GM23338 (cell line): Measurements from ENCODE around the gene CASQ1. TPM values are rescaled to one million over a fixed set of nuclear protein-coding genes. Genes with fewer than 3 reads are reported as not detected.

ENCODE experiments used
- ATAC-seq: fragments of 200-7000 bp; cut with Tn5 transposase; 3 replicates; pipeline ENCODE4 v1.9.1; 2020
- DNase-seq: peaks from one replicate; pipeline ENCODE4 v3.0.0-alpha.2; 2015; ENCODE audit warnings: low spot score
- H2AFZ ChIP-seq: fragments of 200-600 bp; sonication (generic); 2 replicates; pipeline ENCODE4 v1.8.0; 2016; ENCODE audit warnings: antibody characterized with exemption, mild to moderate bottlenecking, moderate library complexity
- H3F3A ChIP-seq: fragments of 200-600 bp; sonication (generic); replicated peaks from 2 replicates; pipeline ENCODE4 v1.8.0; 2017; ENCODE audit warnings: antibody characterized with exemption, mixed run types, low read depth
- H3K27ac ChIP-seq: fragments of 200-600 bp; sonication (generic); 2 replicates; pipeline ENCODE4 v1.6.1; 2016; ENCODE audit warnings: low read depth
- H3K27me3 ChIP-seq: fragments of 200-600 bp; sonication (generic); 2 replicates; pipeline ENCODE4 v1.8.0; 2016; ENCODE audit warnings: mild to moderate bottlenecking, mixed run types, moderate library complexity; ENCODE audit not compliant: insufficient read depth
- H3K36me3 ChIP-seq: fragments of 200-600 bp; sonication (generic); 2 replicates; pipeline ENCODE4 v1.8.0; 2016; ENCODE audit warnings: mild to moderate bottlenecking; ENCODE audit not compliant: insufficient read depth
- H3K4me1 ChIP-seq: fragments of 200-600 bp; sonication (generic); 2 replicates; pipeline ENCODE4 v1.8.0; 2016; ENCODE audit warnings: mild to moderate bottlenecking, moderate library complexity; ENCODE audit not compliant: insufficient read depth
- H3K4me2 ChIP-seq: fragments of 200-600 bp; sonication (generic); 2 replicates; pipeline ENCODE4 v1.7.1; 2017; ENCODE audit warnings: mixed run types
- H3K4me3 ChIP-seq: fragments of 200-600 bp; sonication (generic); 2 replicates; pipeline ENCODE4 v1.6.1; 2016; ENCODE audit warnings: mixed run types
- H3K79me2 ChIP-seq: fragments of 200-600 bp; sonication (generic); replicated peaks from 2 replicates; pipeline ENCODE4 v1.8.0; 2017; ENCODE audit warnings: mild to moderate bottlenecking; ENCODE audit not compliant: insufficient read depth
- H3K9me2 ChIP-seq: fragments of 200-600 bp; sonication (generic); 2 replicates; pipeline ENCODE4 v1.8.0; 2017; ENCODE audit not compliant: insufficient read depth
- H4K20me1 ChIP-seq: fragments of 200-600 bp; sonication (generic); replicated peaks from 2 replicates; pipeline ENCODE4 v1.8.0; 2017; ENCODE audit warnings: mild to moderate bottlenecking; ENCODE audit not compliant: insufficient read depth
- H3K27ac Mint-ChIP-seq: 2 replicates; pipeline ENCODE4 v1.8.0; 2020; ENCODE audit warnings: inconsistent platforms, mild to moderate bottlenecking, moderate library complexity, mixed read lengths
- H3K27me3 Mint-ChIP-seq: 3 replicates; pipeline ENCODE4 v1.8.0; 2022; ENCODE audit warnings: low read depth, mild to moderate bottlenecking, moderate library complexity, mixed read lengths, inconsistent platforms; ENCODE audit not compliant: insufficient read depth, poor library complexity
- H3K36me3 Mint-ChIP-seq: 3 replicates; pipeline ENCODE4 v1.8.0; 2021; ENCODE audit warnings: low read depth, mild to moderate bottlenecking, inconsistent platforms, moderate library complexity, mixed read lengths
- H3K4me1 Mint-ChIP-seq: 3 replicates; pipeline ENCODE4 v1.8.0; 2020; ENCODE audit warnings: mild to moderate bottlenecking, inconsistent platforms, mixed read lengths
- H3K4me3 Mint-ChIP-seq: 3 replicates; pipeline ENCODE4 v1.8.0; 2021; ENCODE audit warnings: moderate library complexity, mild to moderate bottlenecking, inconsistent platforms, mixed read lengths
- H3K9me3 Mint-ChIP-seq: 3 replicates; pipeline ENCODE4 v1.8.0; 2020; ENCODE audit warnings: moderate library complexity, mild to moderate bottlenecking, inconsistent platforms, mixed read lengths
- CREB1 ChIP-seq: fragments of 250-450 bp; sonication (Bioruptor Pico); IDR thresholded peaks from 2 replicates; pipeline ENCODE4 v1.5.0; 2020; ENCODE audit warnings: low read depth, mild to moderate bottlenecking, moderate library complexity
- EZH2 ChIP-seq: fragments of 200-600 bp; sonication (generic); IDR thresholded peaks from one replicate; pipeline ENCODE4 v1.8.0; 2017; ENCODE audit warnings: antibody characterized with exemption, mild to moderate bottlenecking, low read depth; ENCODE audit not compliant: unreplicated experiment
- EZH2phosphoT487 ChIP-seq: fragments of 200-600 bp; sonication (generic); IDR thresholded peaks from one replicate; pipeline ENCODE4 v1.8.1; 2018; ENCODE audit warnings: antibody characterized with exemption; ENCODE audit not compliant: unreplicated experiment
- JUNB ChIP-seq: IDR thresholded peaks from one replicate; pipeline ENCODE4 v1.6.1; 2016; ENCODE audit warnings: antibody characterized with exemption; ENCODE audit not compliant: unreplicated experiment
- POLR2AphosphoS5 ChIP-seq: IDR thresholded peaks from 2 replicates; pipeline ENCODE4 v1.6.1; 2016; ENCODE audit warnings: antibody characterized with exemption, low read depth
- STAT1 ChIP-seq: IDR thresholded peaks from one replicate; pipeline ENCODE4 v1.6.1; 2016; ENCODE audit warnings: antibody characterized with exemption; ENCODE audit not compliant: unreplicated experiment
- ZNF331 ChIP-seq: fragments of 250-450 bp; sonication (Bioruptor Pico); IDR thresholded peaks from 2 replicates; pipeline ENCODE4 v1.5.0; 2020; ENCODE audit warnings: low read depth, mild to moderate bottlenecking, moderate library complexity
- polyA plus RNA-seq: library from polyadenylated mRNA; unstranded; fragments of >200 nt; fragmentation: Nextera tagmentation; extraction: Ambion mirVana; gene quantifications from 2 replicates; pipeline ENCODE4 v1.2.1, GENCODE V29; 2016
- total RNA-seq: library from RNA; depleted of rRNA; stranded (reverse); fragments of >200 nt; shearing (Covaris generic); gene quantifications from 2 replicates; pipeline ENCODE4 v1.2.3, GENCODE V29; 2014
- TF ChIP-seq, protein P1 (sequence below): IDR thresholded peaks from one replicate; pipeline ENCODE4 v1.6.1; 2018; ENCODE audit warnings: antibody characterized with exemption; ENCODE audit not compliant: unreplicated experiment
- TF ChIP-seq, protein P2 (sequence below): IDR thresholded peaks from 2 replicates; pipeline ENCODE4 v1.6.1; 2016; ENCODE audit warnings: antibody characterized with exemption
- TF ChIP-seq, protein P3 (sequence below): fragments of 250-450 bp; sonication (Bioruptor Pico); IDR thresholded peaks from 2 replicates; pipeline ENCODE4 v1.5.0; 2020; ENCODE audit warnings: mild to moderate bottlenecking, moderate library complexity

The CASQ1 gene
- total and polyA plus RNA-seq, 2 experiments from 2014 or later: 1.1 to 2.8 TPM

DNA sequence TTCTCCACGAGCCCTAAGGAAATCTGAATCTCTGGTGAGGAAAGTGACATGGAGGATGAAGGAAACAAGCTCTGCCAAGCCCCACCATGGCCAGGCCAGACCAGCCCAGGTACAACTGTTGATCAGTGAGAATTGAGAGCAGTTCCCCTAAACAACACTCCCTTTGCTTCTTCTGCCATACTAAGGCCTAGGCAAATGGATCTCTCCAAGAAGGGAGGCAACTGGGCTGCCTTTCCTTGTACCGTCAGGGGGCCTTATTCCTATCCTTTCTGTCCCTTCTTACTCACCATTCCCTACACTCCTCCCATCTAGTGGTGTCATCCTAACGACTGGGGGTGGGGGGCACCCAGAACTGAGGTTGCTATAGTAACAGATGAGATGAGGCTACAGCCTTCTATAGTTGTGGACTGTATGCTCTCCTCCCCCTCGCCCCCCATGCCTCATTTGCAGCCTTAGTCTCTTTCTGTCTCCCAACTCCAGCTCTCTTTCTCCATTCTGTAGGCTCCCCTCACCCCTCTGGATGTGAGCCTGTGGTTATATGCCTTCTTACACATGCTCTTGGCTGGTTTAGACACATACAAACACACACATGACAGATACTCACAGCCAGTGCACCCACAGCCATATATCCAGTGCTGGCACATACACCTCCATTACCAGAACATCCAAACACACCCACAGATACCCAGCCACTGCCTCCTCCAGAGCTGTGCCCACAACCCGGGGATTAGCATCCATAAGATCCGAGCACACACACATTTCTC, 18.4 kb downstream of the CASQ1 start:
- peaks cover 26% of the 10 kb centered on the region for H4K20me1 ChIP-seq
- ATAC-seq: no peak

More for the DNA sequence above, 18.4 kb downstream of the CASQ1 start:
- no peaks in the 10 kb centered on the region for H3K9me3 Mint-ChIP-seq
- Histone ChIP-seq H3K36me3 (peaks cover 30% of the 10 kb centered on the region), H3K9me2 (no peaks in the 10 kb centered on the region), H3K79me2 (peaks cover 41% of the 10 kb centered on the region), H3K4me3 (no peak overlapping the region), H2AFZ (no peak overlapping the region), H3K27me3 (no peaks in the 10 kb centered on the region), H3K4me2 (peak overlapping the region; percentile 65; the same call in 1 of the 2 replicates), H3K27ac (no peak overlapping the region), H3F3A (peaks cover 9% of the 10 kb centered on the region), H3K4me1 (peaks cover 58% of the 10 kb centered on the region)
- H3K4me1 Mint-ChIP-seq: peaks cover 67% of the 10 kb centered on the region
- DNase-seq: no peak
- peaks cover 51% of the 10 kb centered on the region for H3K36me3 Mint-ChIP-seq
- H3K27me3 Mint-ChIP-seq: peaks cover 29% of the 10 kb centered on the region
- H3K27ac Mint-ChIP-seq: peak overlapping the region; percentile 4
- TF ChIP-seq ZNF331 (no peak), JUNB (no peak), POLR2AphosphoS5 (no peak), EZH2 (no peak), CREB1 (CRISPR knock-in tag) (no peak), EZH2phosphoT487 (no peak), STAT1 (no peak)
- TF ChIP-seq, protein P1, sequence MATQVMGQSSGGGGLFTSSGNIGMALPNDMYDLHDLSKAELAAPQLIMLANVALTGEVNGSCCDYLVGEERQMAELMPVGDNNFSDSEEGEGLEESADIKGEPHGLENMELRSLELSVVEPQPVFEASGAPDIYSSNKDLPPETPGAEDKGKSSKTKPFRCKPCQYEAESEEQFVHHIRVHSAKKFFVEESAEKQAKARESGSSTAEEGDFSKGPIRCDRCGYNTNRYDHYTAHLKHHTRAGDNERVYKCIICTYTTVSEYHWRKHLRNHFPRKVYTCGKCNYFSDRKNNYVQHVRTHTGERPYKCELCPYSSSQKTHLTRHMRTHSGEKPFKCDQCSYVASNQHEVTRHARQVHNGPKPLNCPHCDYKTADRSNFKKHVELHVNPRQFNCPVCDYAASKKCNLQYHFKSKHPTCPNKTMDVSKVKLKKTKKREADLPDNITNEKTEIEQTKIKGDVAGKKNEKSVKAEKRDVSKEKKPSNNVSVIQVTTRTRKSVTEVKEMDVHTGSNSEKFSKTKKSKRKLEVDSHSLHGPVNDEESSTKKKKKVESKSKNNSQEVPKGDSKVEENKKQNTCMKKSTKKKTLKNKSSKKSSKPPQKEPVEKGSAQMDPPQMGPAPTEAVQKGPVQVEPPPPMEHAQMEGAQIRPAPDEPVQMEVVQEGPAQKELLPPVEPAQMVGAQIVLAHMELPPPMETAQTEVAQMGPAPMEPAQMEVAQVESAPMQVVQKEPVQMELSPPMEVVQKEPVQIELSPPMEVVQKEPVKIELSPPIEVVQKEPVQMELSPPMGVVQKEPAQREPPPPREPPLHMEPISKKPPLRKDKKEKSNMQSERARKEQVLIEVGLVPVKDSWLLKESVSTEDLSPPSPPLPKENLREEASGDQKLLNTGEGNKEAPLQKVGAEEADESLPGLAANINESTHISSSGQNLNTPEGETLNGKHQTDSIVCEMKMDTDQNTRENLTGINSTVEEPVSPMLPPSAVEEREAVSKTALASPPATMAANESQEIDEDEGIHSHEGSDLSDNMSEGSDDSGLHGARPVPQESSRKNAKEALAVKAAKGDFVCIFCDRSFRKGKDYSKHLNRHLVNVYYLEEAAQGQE: no peak
- TF ChIP-seq, protein P2, sequence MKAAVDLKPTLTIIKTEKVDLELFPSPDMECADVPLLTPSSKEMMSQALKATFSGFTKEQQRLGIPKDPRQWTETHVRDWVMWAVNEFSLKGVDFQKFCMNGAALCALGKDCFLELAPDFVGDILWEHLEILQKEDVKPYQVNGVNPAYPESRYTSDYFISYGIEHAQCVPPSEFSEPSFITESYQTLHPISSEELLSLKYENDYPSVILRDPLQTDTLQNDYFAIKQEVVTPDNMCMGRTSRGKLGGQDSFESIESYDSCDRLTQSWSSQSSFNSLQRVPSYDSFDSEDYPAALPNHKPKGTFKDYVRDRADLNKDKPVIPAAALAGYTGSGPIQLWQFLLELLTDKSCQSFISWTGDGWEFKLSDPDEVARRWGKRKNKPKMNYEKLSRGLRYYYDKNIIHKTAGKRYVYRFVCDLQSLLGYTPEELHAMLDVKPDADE: no peak
- TF ChIP-seq, protein P3, sequence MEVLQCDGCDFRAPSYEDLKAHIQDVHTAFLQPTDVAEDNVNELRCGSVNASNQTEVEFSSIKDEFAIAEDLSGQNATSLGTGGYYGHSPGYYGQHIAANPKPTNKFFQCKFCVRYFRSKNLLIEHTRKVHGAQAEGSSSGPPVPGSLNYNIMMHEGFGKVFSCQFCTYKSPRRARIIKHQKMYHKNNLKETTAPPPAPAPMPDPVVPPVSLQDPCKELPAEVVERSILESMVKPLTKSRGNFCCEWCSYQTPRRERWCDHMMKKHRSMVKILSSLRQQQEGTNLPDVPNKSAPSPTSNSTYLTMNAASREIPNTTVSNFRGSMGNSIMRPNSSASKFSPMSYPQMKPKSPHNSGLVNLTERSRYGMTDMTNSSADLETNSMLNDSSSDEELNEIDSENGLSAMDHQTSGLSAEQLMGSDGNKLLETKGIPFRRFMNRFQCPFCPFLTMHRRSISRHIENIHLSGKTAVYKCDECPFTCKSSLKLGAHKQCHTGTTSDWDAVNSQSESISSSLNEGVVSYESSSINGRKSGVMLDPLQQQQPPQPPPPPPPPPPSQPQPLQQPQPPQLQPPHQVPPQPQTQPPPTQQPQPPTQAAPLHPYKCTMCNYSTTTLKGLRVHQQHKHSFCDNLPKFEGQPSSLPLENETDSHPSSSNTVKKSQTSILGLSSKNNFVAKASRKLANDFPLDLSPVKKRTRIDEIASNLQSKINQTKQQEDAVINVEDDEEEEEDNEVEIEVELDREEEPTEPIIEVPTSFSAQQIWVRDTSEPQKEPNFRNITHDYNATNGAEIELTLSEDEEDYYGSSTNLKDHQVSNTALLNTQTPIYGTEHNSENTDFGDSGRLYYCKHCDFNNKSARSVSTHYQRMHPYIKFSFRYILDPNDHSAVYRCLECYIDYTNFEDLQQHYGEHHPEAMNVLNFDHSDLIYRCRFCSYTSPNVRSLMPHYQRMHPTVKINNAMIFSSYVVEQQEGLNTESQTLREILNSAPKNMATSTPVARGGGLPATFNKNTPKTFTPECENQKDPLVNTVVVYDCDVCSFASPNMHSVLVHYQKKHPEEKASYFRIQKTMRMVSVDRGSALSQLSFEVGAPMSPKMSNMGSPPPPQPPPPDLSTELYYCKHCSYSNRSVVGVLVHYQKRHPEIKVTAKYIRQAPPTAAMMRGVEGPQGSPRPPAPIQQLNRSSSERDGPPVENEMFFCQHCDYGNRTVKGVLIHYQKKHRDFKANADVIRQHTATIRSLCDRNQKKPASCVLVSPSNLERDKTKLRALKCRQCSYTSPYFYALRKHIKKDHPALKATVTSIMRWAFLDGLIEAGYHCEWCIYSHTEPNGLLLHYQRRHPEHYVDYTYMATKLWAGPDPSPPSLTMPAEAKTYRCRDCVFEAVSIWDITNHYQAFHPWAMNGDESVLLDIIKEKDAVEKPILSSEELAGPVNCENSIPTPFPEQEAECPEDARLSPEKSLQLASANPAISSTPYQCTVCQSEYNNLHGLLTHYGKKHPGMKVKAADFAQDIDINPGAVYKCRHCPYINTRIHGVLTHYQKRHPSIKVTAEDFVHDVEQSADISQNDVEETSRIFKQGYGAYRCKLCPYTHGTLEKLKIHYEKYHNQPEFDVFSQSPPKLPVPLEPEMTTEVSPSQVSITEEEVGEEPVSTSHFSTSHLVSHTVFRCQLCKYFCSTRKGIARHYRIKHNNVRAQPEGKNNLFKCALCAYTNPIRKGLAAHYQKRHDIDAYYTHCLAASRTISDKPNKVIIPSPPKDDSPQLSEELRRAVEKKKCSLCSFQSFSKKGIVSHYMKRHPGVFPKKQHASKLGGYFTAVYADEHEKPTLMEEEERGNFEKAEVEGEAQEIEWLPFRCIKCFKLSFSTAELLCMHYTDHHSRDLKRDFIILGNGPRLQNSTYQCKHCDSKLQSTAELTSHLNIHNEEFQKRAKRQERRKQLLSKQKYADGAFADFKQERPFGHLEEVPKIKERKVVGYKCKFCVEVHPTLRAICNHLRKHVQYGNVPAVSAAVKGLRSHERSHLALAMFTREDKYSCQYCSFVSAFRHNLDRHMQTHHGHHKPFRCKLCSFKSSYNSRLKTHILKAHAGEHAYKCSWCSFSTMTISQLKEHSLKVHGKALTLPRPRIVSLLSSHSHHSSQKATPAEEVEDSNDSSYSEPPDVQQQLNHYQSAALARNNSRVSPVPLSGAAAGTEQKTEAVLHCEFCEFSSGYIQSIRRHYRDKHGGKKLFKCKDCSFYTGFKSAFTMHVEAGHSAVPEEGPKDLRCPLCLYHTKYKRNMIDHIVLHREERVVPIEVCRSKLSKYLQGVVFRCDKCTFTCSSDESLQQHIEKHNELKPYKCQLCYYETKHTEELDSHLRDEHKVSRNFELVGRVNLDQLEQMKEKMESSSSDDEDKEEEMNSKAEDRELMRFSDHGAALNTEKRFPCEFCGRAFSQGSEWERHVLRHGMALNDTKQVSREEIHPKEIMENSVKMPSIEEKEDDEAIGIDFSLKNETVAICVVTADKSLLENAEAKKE (CRISPR knock-in tag): no peak
- H3K4me3 Mint-ChIP-seq: peak overlapping the region; percentile 1; the same call in 1 of the 3 replicates
